ENCODE measurements around the gene TRMT112. TPM values are rescaled to one million over a fixed set of nuclear protein-coding genes. Genes with fewer than 3 reads are reported as not detected.
"Not testable (repeated sequence)": the region's sequence is repeated elsewhere in the genome, so short reads cannot be mapped to it uniquely, and the experiment has no call there.

TRMT112 gene
- total RNA-seq, 1 experiment from 2014 or later, result 328 TPM

GRCh38 chr11:64323984-64324383 lies 6.6 kb upstream of the TRMT112 start:
- H3K9me3 ChIP-seq (ENCODE audit: control insufficient read depth in 1 of 2, insufficient read depth in 1 of 2, low read depth in 1 of 2, low read length in 2 of 2); H3K9ac ChIP-seq (ENCODE audit: low read length); DNase-seq (ENCODE audit: low read depth, low spot score); H4K20me1 ChIP-seq (ENCODE audit: insufficient read depth); ATAC-seq; H3K9me2 ChIP-seq (ENCODE audit: insufficient read depth); intact Hi-C loops (cut with micrococcal nuclease); H3K4me2 ChIP-seq (ENCODE audit: low read length); BruUV-seq (replicated peaks); H3K4me3 ChIP-seq (replicated peaks in 1 of 2; ENCODE audit: low read depth in 1 of 2, low read length in 2 of 2); H3K27me3 ChIP-seq (ENCODE audit: insufficient read depth, low read length); H3K79me2 ChIP-seq (ENCODE audit: insufficient read depth, low read length); H3K36me3 ChIP-seq (ENCODE audit: control insufficient read depth in 1 of 2, insufficient read depth in 2 of 2, low read length in 2 of 2); H2AFZ ChIP-seq (ENCODE audit: low read depth, low read length, poor library complexity, severe bottlenecking): not testable (repeated sequence)
- Histone ChIP-seq H3K4me1 (ENCODE audit: control insufficient read depth in 1 of 2, insufficient read depth in 2 of 2, low read length in 2 of 2) (peaks cover 17 to 41% of the 10 kb centered on the region in 2 experiments), H3K27ac (ENCODE audit: low read depth, low read length) (peak overlapping the region; percentile 12; the same call in 1 of the 2 replicates)
- ChIA-PET POLR2A (interaction anchor here (1.5 to 2.2 kb wide), 2 partner anchors 8 to 10 kb away, joined by 6 to 9 read pairs; no protein-coding TSS in a partner anchor), RAD21 (ENCODE audit: low non-redundant PET in 1 of 2, low total read pairs in 2 of 2, uncharacterized antibody in 2 of 2, unreplicated experiment in 2 of 2) (interaction anchor here in 1 of 2 experiments (1.4 kb wide), 1 partner anchor 8 kb away, joined by 3 read pairs; no protein-coding TSS in a partner anchor), CTCF (interaction anchor here (1.5 to 2.0 kb wide), 2 partner anchors 11 to 31 kb away, joined by 5 read pairs; no protein-coding TSS in a partner anchor)

GRCh38 chr11:64323373-64323772 lies 6.0 kb upstream of the TRMT112 start:
- Histone ChIP-seq H3K4me1 (ENCODE audit: control insufficient read depth in 1 of 2, insufficient read depth in 2 of 2, low read length in 2 of 2) (peaks cover 17 to 44% of the 10 kb centered on the region in 2 experiments), H3K9me2 (ENCODE audit: insufficient read depth) (no peaks in the 10 kb centered on the region), H4K20me1 (ENCODE audit: insufficient read depth) (no peaks in the 10 kb centered on the region), H3K4me3 (replicated peaks in 1 of 2; ENCODE audit: low read depth in 1 of 2, low read length in 2 of 2) (no peak overlapping the region), H3K27ac (ENCODE audit: low read depth, low read length) (no peak overlapping the region; the same call in 1 of the 2 replicates), H3K4me2 (ENCODE audit: low read length) (no peak overlapping the region), H3K79me2 (ENCODE audit: insufficient read depth, low read length) (peaks cover 16% of the 10 kb centered on the region), H3K36me3 (ENCODE audit: control insufficient read depth in 1 of 2, insufficient read depth in 2 of 2, low read length in 2 of 2) (peaks cover 0 to 7% of the 10 kb centered on the region in 2 experiments; a peak in 1 of 4 replicates), H3K9ac (ENCODE audit: low read length) (no peak overlapping the region), H3K9me3 (ENCODE audit: control insufficient read depth in 1 of 2, insufficient read depth in 1 of 2, low read depth in 1 of 2, low read length in 2 of 2) (no peaks in the 10 kb centered on the region), H3K27me3 (ENCODE audit: insufficient read depth, low read length) (no peaks in the 10 kb centered on the region), H2AFZ (ENCODE audit: low read depth, low read length, poor library complexity, severe bottlenecking) (no peak overlapping the region)
- CTCF ChIA-PET, result interaction anchor here (1.5 to 2.0 kb wide), 2 partner anchors 12 to 32 kb away, joined by 5 read pairs; no protein-coding TSS in a partner anchor
- ATAC-seq (no peak), DNase-seq (ENCODE audit: low read depth, low spot score) (no peak)
- POLR2A ChIA-PET, result interaction anchor here (1.5 to 2.2 kb wide), 2 partner anchors 9 kb away, joined by 6 to 9 read pairs; no protein-coding TSS in a partner anchor
- no TSS peak for BruUV-seq (replicated peaks)
- TF ChIP-seq FOSL1 (IDR thresholded peaks at IDR 0.05; ENCODE audit: low read depth), result no peak
- no peak for TF ChIP-seq EZH2 (IDR thresholded peaks at IDR 0.05)
- TF ChIP-seq POLR2AphosphoS5 (IDR thresholded peaks at IDR 0.05; ENCODE audit: low read depth, low read length), result 0 out of 2 replicates have a peak, but pooled peaks have one; percentile 21
- intact Hi-C loops (cut with micrococcal nuclease), result no loop called here
- RAD21 ChIA-PET (ENCODE audit: low non-redundant PET in 1 of 2, low total read pairs in 2 of 2, uncharacterized antibody in 2 of 2, unreplicated experiment in 2 of 2), result interaction anchor here (1.2 to 1.4 kb wide), 2 partner anchors 8 kb away, joined by 3 read pairs; no protein-coding TSS in a partner anchor

All from HCT116 (cell line).